ENCODE measurements around the gene NYAP2. TPM values are rescaled to one million over a fixed set of nuclear protein-coding genes. Genes with fewer than 3 reads are reported as not detected.

NYAP2 gene
- total and polyA plus RNA-seq, 10 of the 15 experiments (the other 5 are each of a cell fraction or from before 2014, with no cell fraction given): 0.03 TPM; not detected in 9

GRCh38 chr2:225437319-225437718 lies 37.8 kb downstream of the NYAP2 start:
- 56% methylated on average over 1 of the region's 1 CpG for WGBS (ENCODE audit: insufficient coverage, insufficient replicate concordance, low lambda C conversion rate, missing lambda C conversion rate)
- BruUV-seq (replicated peaks): no TSS peak
- no peaks in the 10 kb centered on the region for H3K9me3 ChIP-seq (replicated peaks; ENCODE audit: control insufficient read depth, insufficient read depth, low read length)
- no peaks in the 10 kb centered on the region for H3K36me3 ChIP-seq (ENCODE audit: control insufficient read depth in 2 of 2, insufficient read depth in 2 of 2, low read length in 1 of 2)
- TF ChIP-seq DPF2 (IDR thresholded peaks at IDR 0.05) (no peak), ATF7 (IDR thresholded peaks at IDR 0.05; ENCODE audit: low read depth) (peak; percentile 41; the same call in 1 of the 2 replicates), NR2F1 (conservative IDR thresholded peaks at IDR 0.05) (peak; percentile 71), RAD21 (IDR thresholded peaks at IDR 0.05; ENCODE audit: insufficient read depth, low read depth, low read length) (no peak), GATAD2B (conservative IDR thresholded peaks at IDR 0.05; ENCODE audit: low read depth) (no peak), RAD51 (IDR thresholded peaks at IDR 0.05) (no peak), MTA2 (IDR thresholded peaks at IDR 0.05; ENCODE audit: low read depth) (peak; percentile 91), NFYA (IDR thresholded peaks at IDR 0.05; ENCODE audit: borderline replicate concordance, low read depth, low read length) (no peak), POLR2AphosphoS5 (IDR thresholded peaks at IDR 0.05; ENCODE audit: low read length) (no peak), IKZF2 (IDR thresholded peaks at IDR 0.05) (peak in 1 of 2 experiments; percentile 31; a peak in 1 of 4 replicates)
- H3K27me3 ChIP-seq (replicated peaks in 1 of 2; ENCODE audit: control insufficient read depth in 2 of 2, insufficient read depth in 2 of 2, low read length in 1 of 2): no peaks in the 10 kb centered on the region
- RAD21 ChIA-PET (ENCODE audit: unreplicated experiment): interaction anchor here (0.7 to 1.0 kb wide), 2 partner anchors 121 to 425 kb away, joined by 3 read pairs; no protein-coding TSS in a partner anchor
- CTCF ChIA-PET: no interaction called here
- H3K4me3 ChIP-seq: no peak overlapping the region
- H4K20me1 ChIP-seq (ENCODE audit: control insufficient read depth, insufficient read depth): no peaks in the 10 kb centered on the region
- ATAC-seq: peak; percentile 88
- POLR2A ChIA-PET: interaction anchor here (1.2 kb wide), 1 partner anchor 21 kb away, joined by 4 read pairs; no protein-coding TSS in a partner anchor
- no peak overlapping the region for H3K27ac ChIP-seq (ENCODE audit: control insufficient read depth, insufficient read depth)
- in situ Hi-C loops (cut with MboI): no loop called here
- no peak for FAIRE-seq
- no peak overlapping the region for H3K9ac ChIP-seq (ENCODE audit: control insufficient read depth, insufficient read depth, low read length)
- intact Hi-C loops (cut with micrococcal nuclease; ENCODE audit: unreplicated experiment): no loop called here
- 0 out of 2 replicates have a peak overlapping the region, but pooled peaks have one; percentile 17 for H3K4me2 ChIP-seq (ENCODE audit: control insufficient read depth, insufficient read depth)
- peak; percentile 35 for DNase-seq (ENCODE audit: low read depth, low spot score)
- no peaks in the 10 kb centered on the region for H3K4me1 ChIP-seq (ENCODE audit: control insufficient read depth, insufficient read depth, low read length)
- no peak overlapping the region for H2AFZ ChIP-seq (ENCODE audit: control insufficient read depth, low read depth, low read length)
- no peaks in the 10 kb centered on the region for H3K79me2 ChIP-seq (ENCODE audit: control insufficient read depth, insufficient read depth, low read length)
- SMC1A ChIA-PET (ENCODE audit: uncharacterized antibody, unreplicated experiment): interaction anchor here (0.9 to 1.1 kb wide), 4 partner anchors 11 to 222 kb away, joined by 3 to 5 read pairs (median 4); no protein-coding TSS in a partner anchor

GRCh38 chr2:225438248-225438647 lies 38.7 kb downstream of the NYAP2 start:
- no peaks in the 10 kb centered on the region for H3K36me3 ChIP-seq (ENCODE audit: control insufficient read depth in 2 of 2, insufficient read depth in 2 of 2, low read length in 1 of 2)
- SMC1A ChIA-PET (ENCODE audit: uncharacterized antibody, unreplicated experiment): no interaction called here
- H3K4me1 ChIP-seq (ENCODE audit: control insufficient read depth, insufficient read depth, low read length): no peaks in the 10 kb centered on the region
- no peak overlapping the region for H3K4me2 ChIP-seq (ENCODE audit: control insufficient read depth, insufficient read depth)
- WGBS (ENCODE audit: insufficient coverage, insufficient replicate concordance, low lambda C conversion rate, missing lambda C conversion rate): 40% methylated on average over 1 of the region's 1 CpG
- DNase-seq (ENCODE audit: low read depth, low spot score): no peak
- CTCF ChIA-PET: no interaction called here
- BruUV-seq (replicated peaks): no TSS peak
- in situ Hi-C loops (cut with MboI) (no loop called here), intact Hi-C loops (cut with micrococcal nuclease; ENCODE audit: unreplicated experiment) (no loop called here)
- H3K79me2 ChIP-seq (ENCODE audit: control insufficient read depth, insufficient read depth, low read length): no peaks in the 10 kb centered on the region
- RAD21 ChIA-PET (ENCODE audit: unreplicated experiment): no interaction called here
- no peak for ATAC-seq
- H3K9me3 ChIP-seq (replicated peaks; ENCODE audit: control insufficient read depth, insufficient read depth, low read length): no peaks in the 10 kb centered on the region
- H3K27me3 ChIP-seq (replicated peaks in 1 of 2; ENCODE audit: control insufficient read depth in 2 of 2, insufficient read depth in 2 of 2, low read length in 1 of 2): no peaks in the 10 kb centered on the region
- POLR2A ChIA-PET: no interaction called here
- FAIRE-seq: no peak
- no peaks in the 10 kb centered on the region for H4K20me1 ChIP-seq (ENCODE audit: control insufficient read depth, insufficient read depth)
- H2AFZ ChIP-seq (ENCODE audit: control insufficient read depth, low read depth, low read length): no peak overlapping the region
- H3K4me3 ChIP-seq: no peak overlapping the region
- H3K27ac ChIP-seq (ENCODE audit: control insufficient read depth, insufficient read depth): no peak overlapping the region
- no peak overlapping the region for H3K9ac ChIP-seq (ENCODE audit: control insufficient read depth, insufficient read depth, low read length)
- TF ChIP-seq RAD51 (IDR thresholded peaks at IDR 0.05) (no peak), ZBED1 (IDR thresholded peaks at IDR 0.05; ENCODE audit: borderline replicate concordance) (no peak), EED (IDR thresholded peaks at IDR 0.05; ENCODE audit: low read depth) (no peak), NFXL1 (IDR thresholded peaks at IDR 0.05; ENCODE audit: borderline replicate concordance) (no peak), CREM (IDR thresholded peaks at IDR 0.05; ENCODE audit: low read depth) (no peak), POLR2AphosphoS2 (IDR thresholded peaks at IDR 0.05; ENCODE audit: low read depth, low read length) (no peak), TCF7 (IDR thresholded peaks at IDR 0.05; ENCODE audit: borderline replicate concordance) (no peak), YY1 (IDR thresholded peaks at IDR 0.05; ENCODE audit: low read depth, low read length) (no peak), PAX5 (IDR thresholded peaks at IDR 0.05; ENCODE audit: borderline replicate concordance, low read depth, low read length) (no peak)

Measured in GM12878 (cell line).